ENCODE measurements around the gene AXIN1. TPM values are rescaled to one million over a fixed set of nuclear protein-coding genes. Genes with fewer than 3 reads are reported as not detected.

Gene AXIN1
- total RNA-seq, 1 experiment from 2014 or later = 53.3 TPM

DNA sequence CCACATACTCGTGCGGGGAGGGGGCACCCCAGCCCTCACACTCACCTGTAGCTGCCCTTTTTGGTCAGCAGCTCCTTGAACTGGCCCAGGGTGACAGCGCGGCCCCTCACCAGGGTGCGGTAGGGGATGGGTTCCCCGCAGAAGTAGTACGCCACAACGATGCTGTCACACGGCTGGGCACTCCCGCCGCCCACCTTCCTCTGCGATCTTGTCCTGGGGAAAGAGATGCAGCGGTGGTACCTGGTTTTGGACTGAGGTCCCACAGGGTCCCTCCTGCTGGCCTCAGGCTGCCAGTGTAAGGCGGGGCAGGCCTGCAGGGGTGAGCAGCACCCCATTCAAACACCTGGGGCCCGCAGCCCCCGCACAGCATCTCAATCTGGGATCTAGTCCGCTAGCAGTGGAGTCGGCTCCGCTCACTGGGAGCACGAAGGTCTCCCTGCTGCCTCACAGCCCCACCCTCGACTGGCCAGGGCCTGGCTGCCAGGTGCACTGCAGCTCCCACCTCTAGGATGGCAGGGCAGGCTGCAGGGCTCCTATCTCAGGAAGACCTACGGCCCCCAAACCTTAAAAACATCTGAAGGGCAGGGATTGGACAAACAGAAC lies 63.0 kb downstream of the AXIN1 start:
- TF ChIP-seq SIN3A (IDR thresholded peaks at IDR 0.05; ENCODE audit: borderline replicate concordance, insufficient read depth, low read depth, low read length) (no peak), POLR2AphosphoS5 (IDR thresholded peaks at IDR 0.05; ENCODE audit: low read depth, low read length) (no peak), TCF7L2 (IDR thresholded peaks at IDR 0.05; ENCODE audit: low read depth, low read length) (no peak), REST (IDR thresholded peaks at IDR 0.05; ENCODE audit: insufficient read depth in 1 of 2, low read depth in 2 of 2, low read length in 1 of 2) (no peak), CTCF (IDR thresholded peaks at IDR 0.05) (no peak)
- no peak overlapping the region for H3K4me3 ChIP-seq (ENCODE audit: low read depth in 2 of 2, low read length in 2 of 2)
- ATAC-seq (no peak), DNase-seq (ENCODE audit: low read depth, low spot score) (no peak)
- POLR2A ChIA-PET = no interaction called here
- no peaks in the 10 kb centered on the region for H3K27me3 ChIP-seq (ENCODE audit: control insufficient read depth, insufficient read depth, low read length)
- no peak overlapping the region for H3K27ac ChIP-seq (ENCODE audit: low read length)
- intact Hi-C loops (cut with micrococcal nuclease; ENCODE audit: unreplicated experiment) (no loop called here), in situ Hi-C loops (cut with HindIII; ENCODE audit: low pct_unique_long_range_greater_than_20kb, low sequenced_read_pairs) (no loop called here)
- CTCF ChIA-PET = no interaction called here
- H3K9me3 ChIP-seq (ENCODE audit: control insufficient read depth, insufficient read depth, low read depth, low read length) = no peaks in the 10 kb centered on the region
- no TSS peak for BruUV-seq (replicated peaks)
- no peaks in the 10 kb centered on the region for H3K36me3 ChIP-seq (ENCODE audit: control insufficient read depth, insufficient read depth, low read length)
- H3K4me1 ChIP-seq (ENCODE audit: control insufficient read depth, insufficient read depth, low read length) = no peaks in the 10 kb centered on the region

GRCh38 chr16:287981-288920 lies 64.3 kb downstream of the AXIN1 start:
- H3K27ac ChIP-seq (ENCODE audit: low read length) = no peak overlapping the region
- CTCF ChIA-PET = interaction anchor here (0.6 kb wide), 2 partner anchors 57 to 255 kb away, joined by 5 to 6 read pairs; no protein-coding TSS in a partner anchor
- H3K27me3 ChIP-seq (ENCODE audit: control insufficient read depth, insufficient read depth, low read length) = no peaks in the 10 kb centered on the region
- no peak overlapping the region for H3K4me3 ChIP-seq (ENCODE audit: low read depth in 2 of 2, low read length in 2 of 2)
- no peaks in the 10 kb centered on the region for H3K9me3 ChIP-seq (ENCODE audit: control insufficient read depth, insufficient read depth, low read depth, low read length)
- H3K36me3 ChIP-seq (ENCODE audit: control insufficient read depth, insufficient read depth, low read length) = no peaks in the 10 kb centered on the region
- ATAC-seq (no peak), DNase-seq (ENCODE audit: low read depth, low spot score) (no peak)
- intact Hi-C loops (cut with micrococcal nuclease; ENCODE audit: unreplicated experiment) = no loop called here
- TF ChIP-seq POLR2AphosphoS5 (IDR thresholded peaks at IDR 0.05; ENCODE audit: low read depth, low read length) (no peak), CTCF (IDR thresholded peaks at IDR 0.05) (no peak), REST (IDR thresholded peaks at IDR 0.05; ENCODE audit: insufficient read depth in 1 of 2, low read depth in 2 of 2, low read length in 1 of 2) (no peak), SIN3A (IDR thresholded peaks at IDR 0.05; ENCODE audit: borderline replicate concordance, insufficient read depth, low read depth, low read length) (no peak), TCF7L2 (IDR thresholded peaks at IDR 0.05; ENCODE audit: low read depth, low read length) (no peak)
- in situ Hi-C loops (cut with HindIII; ENCODE audit: low pct_unique_long_range_greater_than_20kb, low sequenced_read_pairs) = no loop called here
- no TSS peak for BruUV-seq (replicated peaks)
- POLR2A ChIA-PET = no interaction called here
- H3K4me1 ChIP-seq (ENCODE audit: control insufficient read depth, insufficient read depth, low read length) = no peaks in the 10 kb centered on the region
